Transverse colon (tissue), 4 donors: ENCODE data around the gene DTX1.

Experiments
- POLR2AphosphoS5 ChIP-seq, 3 donors: sonication (generic); formaldehyde crosslinking; IDR thresholded peaks; one replicate each; pipeline ENCODE4 v1.6.1; 2016; ENCODE audit warnings: antibody characterized with exemption in 3 of 3
- TF ChIP-seq, protein P1 (sequence below), 5 experiments: fragments of 200-600 bp in 3 of 5; fragments of 450-650 bp in 2 of 5; sonication (generic) in 3 of 5; IDR thresholded peaks; 1 replicate in 2 of 5; 2 replicates in 3 of 5; pipeline ENCODE4 v1.5.1; 2016 to 2017; ENCODE audit warnings: antibody characterized with exemption in 5 of 5, inconsistent platforms in 3 of 5, mild to moderate bottlenecking in 2 of 5, moderate library complexity in 1 of 5

DNA sequence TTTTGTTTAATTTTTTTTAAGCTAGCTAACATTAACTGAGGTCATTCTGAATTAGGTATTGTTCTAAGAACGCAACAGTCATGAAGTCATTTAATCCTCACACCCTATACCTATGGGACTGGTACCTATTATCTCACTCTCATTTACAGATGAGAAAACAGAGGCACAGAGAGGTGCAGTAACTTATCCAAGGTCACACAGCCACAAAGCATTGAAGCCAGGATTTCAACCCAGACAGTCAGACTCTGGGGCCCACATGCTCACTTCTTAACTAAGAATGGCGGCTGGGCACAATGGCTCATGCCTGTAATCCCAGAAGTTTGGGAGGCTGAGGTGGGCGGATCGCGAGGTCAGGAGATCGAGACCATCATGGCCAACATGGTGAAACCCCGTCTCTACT is 15.0 kb upstream of the DTX1 start:
- TF ChIP-seq, protein P1, sequence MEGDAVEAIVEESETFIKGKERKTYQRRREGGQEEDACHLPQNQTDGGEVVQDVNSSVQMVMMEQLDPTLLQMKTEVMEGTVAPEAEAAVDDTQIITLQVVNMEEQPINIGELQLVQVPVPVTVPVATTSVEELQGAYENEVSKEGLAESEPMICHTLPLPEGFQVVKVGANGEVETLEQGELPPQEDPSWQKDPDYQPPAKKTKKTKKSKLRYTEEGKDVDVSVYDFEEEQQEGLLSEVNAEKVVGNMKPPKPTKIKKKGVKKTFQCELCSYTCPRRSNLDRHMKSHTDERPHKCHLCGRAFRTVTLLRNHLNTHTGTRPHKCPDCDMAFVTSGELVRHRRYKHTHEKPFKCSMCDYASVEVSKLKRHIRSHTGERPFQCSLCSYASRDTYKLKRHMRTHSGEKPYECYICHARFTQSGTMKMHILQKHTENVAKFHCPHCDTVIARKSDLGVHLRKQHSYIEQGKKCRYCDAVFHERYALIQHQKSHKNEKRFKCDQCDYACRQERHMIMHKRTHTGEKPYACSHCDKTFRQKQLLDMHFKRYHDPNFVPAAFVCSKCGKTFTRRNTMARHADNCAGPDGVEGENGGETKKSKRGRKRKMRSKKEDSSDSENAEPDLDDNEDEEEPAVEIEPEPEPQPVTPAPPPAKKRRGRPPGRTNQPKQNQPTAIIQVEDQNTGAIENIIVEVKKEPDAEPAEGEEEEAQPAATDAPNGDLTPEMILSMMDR (IDR thresholded peaks at IDR 0.05), result no peak
- no peak for TF ChIP-seq POLR2AphosphoS5 (IDR thresholded peaks at IDR 0.05)
